HCEC 1CT (cell line): Measurements from ENCODE around the gene NECTIN4.
"Not testable (repeated sequence)": the region's sequence is repeated elsewhere in the genome, so short reads cannot be mapped to it uniquely, and the experiment has no call there.

Source experiments
- DNase-seq: peaks from one replicate; pipeline ENCODE4 v3.0.0-alpha.2; 2017

NECTIN4 gene

DNA sequence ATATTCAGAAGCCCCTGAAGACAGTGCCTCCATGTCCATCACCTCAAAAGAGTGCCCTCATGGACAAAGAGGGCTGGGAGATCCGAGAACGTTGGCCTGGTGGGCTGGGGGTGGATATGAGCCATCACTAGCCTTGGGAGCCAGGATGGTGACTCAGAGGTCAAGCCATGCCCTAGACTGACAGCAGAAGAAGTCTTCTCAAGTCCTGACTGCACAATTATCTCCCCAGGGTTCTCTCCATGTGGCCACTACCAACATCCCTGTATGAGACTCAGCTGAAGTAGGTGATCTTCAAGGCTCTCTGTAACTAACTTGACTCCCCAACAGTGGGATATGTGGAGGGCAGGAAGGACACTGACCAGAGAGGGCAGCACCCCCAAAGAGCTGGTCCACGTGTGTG lies 36.5 kb downstream of the NECTIN4 start:
- DNase-seq, result peak; percentile 19

DNA sequence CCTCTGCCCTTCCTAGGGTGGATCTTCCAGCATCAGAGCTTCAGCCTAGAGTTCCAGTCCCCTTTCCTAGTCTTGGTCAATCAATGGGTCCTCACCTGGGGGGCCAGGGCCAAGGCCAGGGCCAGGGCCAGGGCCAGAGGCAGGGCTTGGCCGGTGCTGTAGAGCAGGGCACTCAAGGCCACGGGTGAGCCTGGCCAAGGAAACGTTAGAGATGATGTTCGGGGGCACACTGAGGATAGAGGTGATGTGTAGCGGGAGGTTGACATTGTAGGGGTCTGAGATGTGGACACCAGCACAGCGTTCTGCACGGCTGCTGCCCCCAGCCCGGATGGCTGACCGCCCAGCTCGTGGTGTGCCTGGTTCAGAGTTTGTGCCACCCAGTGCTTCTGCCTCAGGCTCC lies 38.1 kb downstream of the NECTIN4 start:
- DNase-seq, result no peak

DNA sequence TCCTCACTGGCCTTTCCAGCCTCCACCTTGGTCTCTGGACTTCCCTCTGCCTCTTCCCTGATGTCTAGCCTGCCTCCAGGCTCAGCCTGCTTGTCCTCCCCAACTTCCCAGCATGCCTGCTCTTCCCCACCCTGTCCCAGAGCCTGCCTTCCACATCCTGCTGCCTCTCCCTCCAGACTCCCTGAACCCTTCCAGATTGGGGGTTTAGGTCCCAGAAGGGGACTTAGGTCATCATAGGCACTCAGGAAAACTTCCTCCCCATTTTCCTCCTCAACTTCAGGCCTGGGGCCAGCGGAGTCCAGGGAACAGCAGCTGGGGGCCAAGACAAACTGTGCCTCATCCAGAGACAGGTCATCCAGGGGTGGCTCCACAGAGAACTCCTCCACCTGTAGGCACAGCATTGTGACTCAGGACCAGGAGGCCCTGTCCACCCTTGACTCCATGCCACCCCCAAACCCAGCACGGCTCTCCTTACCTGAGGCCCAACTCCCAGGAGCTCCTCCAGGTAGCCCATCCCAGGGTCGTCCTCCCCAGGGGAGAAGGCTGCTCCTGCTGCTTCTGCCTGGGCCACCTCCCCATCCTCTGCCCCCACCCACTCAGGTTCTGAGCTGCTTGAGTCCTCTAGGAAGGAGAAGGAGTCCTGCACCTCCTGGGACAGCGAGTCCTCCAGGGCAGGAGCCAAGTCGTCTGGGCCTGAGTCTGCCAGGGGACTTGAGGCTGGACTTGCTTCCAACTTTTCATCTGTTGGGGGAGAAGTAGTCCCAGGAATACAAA lies 40.2 kb downstream of the NECTIN4 start:
- no peak for DNase-seq

DNA sequence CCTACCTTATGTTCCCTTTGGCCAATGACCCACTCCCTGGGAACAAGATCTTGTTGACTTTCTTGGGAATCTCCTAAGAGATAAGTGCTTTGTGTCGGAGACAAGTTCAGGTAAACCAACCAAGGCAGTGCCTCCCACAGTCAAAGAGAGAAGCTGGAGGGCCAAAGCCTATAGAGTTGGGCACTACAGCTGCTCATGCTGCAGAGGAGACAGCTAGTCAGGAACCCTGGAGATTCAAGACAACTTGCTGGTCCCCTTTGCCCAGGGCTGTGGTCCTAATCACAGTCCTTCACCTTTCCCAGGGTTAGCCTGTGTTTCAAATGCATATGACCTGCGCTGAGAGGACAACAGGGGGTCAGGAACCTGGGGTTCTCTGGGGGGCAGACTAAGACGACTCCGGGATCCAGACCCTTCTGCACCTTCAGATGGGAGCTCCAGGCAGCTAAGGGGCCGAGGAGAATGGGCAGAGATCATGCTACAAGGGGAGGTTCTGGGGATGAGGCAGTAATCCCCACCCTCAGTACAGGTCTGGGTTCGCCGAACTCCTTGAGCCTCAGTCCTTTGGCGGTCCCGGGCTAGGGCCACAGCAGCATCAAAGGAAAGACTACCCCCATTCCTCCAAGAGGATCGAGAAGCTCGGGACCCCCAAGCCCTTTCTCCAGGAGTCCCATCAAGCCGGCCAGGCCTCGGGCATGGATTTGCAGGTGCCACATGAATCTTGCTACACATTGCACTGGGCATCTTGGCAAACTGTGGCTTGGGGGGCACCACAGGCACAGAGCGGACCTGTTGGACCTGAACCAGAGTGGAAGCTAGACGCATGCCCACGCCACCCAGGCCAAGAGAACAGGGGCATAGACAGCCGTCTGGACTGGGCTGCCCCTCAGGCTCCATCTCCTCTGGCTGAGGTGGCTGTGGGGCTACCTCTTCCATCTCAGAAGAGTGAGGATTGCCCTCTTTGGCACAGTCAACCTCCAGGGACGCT lies 41.6 kb downstream of the NECTIN4 start:
- DNase-seq, result no peak

DNA sequence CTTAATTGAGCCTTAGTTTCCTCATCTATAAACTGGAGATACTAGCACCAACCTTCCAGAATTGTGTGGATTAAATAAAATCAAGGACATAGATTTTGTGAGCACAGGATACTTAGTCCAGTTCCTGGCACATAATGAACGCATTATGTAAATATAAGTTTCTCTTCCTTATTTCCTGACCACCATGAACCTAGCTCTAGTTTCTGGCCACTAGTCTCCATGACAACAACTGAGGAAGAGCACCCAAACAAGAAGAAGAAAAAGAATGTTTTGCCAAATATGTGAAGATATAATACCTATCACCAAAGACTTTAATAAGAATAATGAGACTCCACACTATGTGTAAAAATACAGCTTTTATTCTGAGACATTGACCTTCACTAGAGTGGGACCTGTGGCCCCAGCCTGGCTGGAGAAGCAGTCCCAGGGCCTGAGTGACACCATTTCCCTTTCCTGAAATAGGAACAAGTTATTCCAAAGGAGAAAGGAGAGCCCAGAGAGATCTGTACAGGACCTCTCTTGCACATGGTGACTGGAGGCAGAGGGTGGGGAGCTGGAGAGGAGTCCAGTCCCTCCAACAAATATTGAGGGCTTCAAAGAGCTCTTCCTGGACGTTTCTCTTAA lies 42.6 kb downstream of the NECTIN4 start:
- DNase-seq, result no peak

DNA sequence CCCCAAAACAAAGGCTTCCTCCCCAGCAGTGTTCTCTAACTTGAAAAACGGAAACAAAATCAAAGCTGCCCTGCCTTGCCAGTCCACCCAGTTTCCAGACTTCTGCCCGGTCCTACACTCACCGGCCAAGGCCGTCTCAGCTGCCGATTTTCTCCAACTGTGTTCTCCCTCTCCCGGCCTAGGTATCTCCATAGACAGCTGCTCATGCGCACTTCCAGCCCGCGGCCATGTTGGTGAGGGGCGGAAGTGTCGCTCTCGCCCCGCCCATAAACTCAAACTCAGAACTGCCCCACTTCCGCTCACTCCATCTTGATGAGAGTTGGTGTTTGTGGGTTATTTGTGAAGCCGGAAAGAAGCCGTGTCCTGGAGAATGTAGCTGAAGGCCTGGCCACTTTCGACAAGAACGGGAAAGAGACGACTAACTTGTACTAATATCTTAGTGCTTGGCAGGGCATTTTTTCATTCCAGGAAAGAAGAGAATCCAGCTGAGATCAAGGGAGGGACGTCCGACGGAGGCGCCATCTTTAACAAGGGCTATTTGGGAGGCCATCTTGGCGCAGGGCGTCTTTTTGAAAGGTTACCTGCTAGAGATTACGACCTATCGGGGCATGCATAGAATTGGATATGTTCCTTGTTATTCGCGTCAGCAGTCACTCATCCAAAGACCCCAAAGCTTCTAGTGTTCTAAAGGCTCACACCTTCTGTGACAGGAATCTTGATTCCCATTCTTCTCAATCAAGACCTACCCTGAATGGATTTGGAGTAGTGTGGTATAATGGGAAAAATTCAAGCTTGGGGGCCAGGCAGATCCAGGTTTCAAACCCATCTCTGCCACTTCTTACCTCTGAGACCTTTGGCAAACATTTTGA lies 43.4 kb downstream of the NECTIN4 start, which contains the start of gene USF1:
Gene USF1, minus strand, starts transcription at position 242 of the 869 bp plus-strand sequence. CDS start 2,702 bp downstream, outside the sequence.
- peak; percentile 95 for DNase-seq

DNA sequence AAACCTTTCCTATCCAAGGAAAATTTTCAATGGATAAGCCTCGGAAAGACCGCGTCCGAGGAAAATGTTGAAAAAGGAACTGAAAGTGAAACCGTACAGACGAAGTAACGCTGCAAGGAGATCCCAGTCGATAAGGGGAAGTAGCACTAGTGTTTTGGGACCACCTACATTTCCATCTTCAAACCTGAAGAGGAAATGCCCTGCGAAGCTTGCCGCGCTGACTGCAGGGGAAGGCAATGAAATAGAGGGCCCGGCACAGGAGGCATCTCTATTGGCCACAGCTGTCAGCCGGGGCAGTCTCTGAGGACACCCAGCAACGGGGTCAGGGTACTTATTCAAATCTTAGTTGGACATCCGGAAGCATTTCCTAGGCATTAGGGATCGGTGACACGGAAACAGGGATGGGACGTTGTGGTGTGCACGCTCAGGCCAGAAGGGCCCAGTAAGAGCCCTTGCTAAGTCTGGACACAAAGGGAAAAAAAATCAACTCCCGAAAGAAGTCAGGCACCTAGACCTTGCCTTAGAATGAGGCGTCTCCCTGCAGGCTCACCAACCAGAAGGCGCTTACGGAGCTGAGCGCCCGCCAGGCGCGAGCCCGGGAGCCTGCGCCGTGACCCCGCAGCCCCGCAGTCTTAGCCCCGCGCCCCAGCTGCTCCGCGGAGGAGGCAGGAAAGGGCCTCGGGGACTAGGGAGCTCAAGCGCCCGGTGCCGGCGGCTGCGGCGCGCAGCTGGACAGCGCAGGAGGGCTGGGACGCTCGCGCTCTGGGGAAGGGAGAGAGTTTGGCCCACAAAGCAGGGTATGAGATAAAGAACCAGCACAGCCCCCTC lies 44.2 kb downstream of the NECTIN4 start:
- DNase-seq, result peak; percentile 68

DNA sequence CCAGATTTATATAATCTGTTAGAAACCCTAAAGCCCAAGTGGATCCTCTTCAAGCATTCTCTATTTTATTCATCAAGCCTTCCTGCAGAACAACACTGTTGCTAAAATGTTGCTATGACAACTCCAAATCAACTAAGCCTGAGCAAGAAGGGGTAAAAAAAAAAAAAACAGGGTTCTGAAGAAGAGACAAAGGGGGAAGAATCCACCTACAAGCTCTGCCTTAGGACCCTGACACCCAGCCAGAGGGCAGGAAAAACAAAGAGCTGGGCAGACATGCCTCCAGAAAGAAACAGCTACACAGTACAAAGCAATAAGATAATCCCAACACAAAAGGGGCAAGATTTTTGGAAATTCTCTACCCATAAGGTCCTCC lies 44.8 kb downstream of the NECTIN4 start:
- DNase-seq, result no peak

DNA sequence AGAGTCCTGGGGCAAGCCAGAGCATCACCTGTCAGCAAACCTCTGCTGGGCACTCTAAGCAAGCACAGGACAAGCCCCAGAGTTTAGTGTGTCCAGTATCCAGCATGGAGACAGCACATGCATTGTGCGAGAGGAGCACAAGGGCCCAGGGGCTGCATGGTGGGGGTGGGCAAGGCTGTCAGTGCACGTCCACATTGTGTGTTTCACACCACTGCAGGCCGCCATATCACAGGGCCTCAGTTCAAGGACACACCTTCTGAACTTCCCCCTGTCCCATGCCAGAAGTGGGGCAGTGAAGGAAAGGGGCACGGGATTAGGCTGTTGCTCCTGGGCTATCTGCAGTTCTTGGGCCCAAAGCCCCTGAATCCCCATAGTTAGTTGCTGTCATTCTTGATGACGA lies 49.8 kb downstream of the NECTIN4 start:
- no peak for DNase-seq

DNA sequence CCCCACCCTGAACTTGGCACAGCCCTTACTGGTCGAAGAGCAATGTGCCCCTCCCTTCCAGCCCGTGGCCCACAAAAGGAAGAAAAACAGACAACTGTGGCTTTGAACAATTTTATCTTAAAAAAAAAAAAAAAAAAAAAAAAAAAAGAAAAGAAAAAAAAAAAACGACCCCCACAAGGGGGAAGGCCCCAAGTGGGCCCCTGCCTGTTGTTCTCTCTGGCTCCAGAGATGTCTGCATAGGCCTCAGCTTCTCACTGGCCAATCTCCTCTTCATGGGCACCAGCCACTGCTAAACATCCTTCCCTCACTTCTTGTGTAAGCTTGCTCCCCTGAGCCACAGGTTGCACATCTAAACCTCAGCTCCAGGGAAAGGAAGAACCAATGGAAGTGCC lies 50.2 kb downstream of the NECTIN4 start:
- no peak for DNase-seq

DNA sequence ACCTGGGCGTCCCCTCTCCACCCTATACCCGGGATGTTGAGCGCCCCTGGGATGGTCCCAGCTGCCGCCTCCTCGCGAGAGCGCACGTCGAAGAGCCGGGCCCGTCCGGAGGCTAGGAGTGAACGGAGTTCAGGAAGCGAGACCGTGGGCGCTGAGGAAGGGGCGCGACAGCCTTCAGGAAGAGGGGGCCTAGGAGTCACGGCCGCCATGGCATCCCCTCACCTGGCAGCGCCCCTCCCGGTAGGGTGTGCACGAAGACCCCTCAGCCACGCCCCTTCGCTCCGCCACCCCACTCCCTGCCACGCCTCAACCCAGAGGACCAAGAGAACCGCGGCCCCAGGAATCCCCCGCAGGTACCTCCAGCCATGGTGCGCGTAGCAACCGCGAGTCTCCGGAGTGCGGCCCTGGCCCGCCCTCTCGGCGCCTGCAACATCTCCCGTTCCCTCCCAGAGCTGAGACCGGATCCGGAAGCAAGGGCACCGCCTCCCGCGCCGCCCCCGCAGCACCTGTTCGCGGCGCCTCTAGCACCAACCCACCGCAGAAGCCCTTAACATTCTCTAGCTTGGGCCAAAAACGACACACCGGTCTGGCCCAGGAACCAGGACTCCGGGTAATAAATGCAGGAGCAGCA lies 50.7 kb downstream of the NECTIN4 start, which contains the start of gene TSTD1:
Gene TSTD1, minus strand, starts transcription at position 442 of the 631 bp plus-strand sequence. Its CDS starts 75 bp downstream, at position 367.
- no peak for DNase-seq

DNA sequence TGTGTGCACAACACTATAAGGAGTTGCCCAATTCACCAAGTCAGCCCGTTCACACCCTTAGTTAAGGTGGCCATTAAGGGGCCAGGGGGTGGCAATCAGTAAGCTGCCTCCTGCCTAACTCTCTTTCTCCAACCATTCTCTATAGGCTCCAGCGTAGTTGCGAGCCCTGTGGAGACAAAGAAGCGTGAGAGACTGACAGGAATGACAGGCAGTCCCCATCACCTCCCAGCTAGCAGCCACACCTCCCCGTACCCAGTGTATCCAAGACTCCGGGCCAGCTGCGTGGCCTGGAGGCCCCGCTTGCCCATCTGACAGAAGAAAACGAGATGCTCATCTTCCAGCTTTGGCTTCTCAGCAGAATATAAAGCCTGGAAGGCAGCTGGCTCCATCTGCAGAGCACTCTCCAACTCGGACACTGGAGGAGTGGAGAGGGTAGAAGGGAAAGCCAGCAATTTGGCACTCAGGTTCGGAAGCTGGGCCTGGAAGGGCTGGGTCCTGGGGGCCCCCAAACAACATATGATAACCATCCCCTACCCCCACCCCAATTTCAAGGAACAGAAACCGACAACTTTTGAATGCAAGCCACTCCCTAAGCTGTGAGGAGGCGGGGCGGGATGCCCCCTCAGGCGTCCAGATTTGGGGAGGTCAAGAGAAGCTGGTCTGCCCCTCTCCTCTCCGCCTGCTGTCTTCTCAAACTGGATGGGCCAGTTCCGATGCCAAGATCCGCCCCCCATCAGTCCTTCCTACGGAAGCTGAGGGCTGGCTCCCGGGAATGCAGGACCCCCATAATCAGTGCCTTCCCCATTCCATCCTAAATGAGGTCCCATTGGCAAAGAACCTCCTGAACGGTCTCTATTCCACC lies 51.5 kb downstream of the NECTIN4 start:
- DNase-seq, result no peak

DNA sequence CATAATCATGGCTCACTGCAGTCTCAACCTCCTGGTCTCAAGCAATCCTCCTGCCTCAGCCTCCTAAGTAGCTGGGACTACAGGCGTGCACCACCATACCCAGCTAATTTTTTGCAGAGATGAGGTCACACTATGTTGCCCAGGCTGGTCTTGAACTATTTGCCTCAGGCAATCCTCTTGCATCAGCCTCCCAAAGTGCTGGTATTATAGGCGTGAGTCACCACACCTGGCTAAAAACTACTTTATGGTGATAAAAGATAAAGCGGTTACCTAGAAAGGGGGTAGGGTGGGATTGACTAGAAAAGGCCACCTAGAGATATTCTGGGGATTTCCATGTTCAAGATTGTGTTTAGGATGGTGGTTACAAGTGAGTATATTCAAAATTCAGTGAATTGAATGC lies 55.6 kb downstream of the NECTIN4 start:
- DNase-seq, result no peak

DNA sequence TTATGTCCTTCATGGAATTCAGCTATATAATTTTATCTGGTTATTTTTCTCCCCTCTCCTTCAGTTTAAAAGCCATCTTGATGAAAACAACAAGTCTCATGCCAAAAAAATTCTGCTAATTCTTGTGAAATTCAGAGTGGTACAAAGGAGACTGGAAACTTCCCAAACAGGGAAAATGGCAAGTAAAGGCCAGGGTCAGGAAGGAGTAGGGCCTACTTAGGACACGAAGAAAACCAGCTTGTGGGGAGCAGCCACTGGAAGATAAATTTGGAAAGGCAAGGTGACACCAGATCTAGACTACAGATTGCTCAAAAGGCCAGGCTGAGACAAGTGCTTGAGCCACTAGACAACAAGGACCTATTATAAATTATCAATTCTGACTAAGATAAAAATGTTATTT lies 56.9 kb downstream of the NECTIN4 start:
- DNase-seq, result no peak

DNA sequence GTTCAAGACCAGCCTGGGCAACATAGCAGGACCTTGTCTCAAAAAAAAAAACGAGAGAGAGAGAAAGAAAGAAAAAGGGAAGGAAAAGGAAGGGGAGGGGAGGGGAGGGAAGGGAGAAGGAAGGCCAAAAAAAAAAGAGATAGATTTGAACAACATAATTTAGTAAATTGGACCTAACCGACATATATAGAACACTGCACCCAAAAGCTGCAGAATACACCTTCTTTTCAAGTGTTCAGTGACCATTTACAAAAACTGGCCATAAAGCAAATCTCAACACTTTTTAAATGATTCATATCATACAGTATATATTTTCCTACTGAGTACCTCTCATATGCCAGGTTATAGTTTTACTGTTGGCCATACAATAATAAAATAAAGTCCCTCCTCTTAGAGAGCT lies 57.5 kb downstream of the NECTIN4 start:
- DNase-seq, result no peak

DNA sequence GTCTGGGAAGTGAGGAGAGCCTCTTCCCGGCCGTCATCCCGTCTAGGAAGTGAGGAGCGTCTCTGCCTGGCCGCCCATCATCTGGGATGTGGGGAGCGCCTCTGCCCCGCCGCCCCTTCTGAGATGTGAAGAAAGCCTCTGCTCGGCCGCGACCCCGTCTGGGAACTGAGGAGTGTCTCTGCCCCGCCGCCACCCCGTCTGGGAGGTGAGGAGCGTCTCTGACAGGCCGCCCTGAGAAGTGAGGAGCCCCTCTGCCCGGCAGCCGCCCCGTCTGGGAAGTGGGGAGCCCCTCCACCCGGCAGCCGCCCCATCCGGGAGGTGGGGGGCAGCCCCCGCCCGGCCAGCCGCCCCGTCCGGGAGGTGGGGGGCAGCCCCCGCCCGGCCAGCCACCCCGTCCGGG lies 59.9 kb downstream of the NECTIN4 start:
- not testable (repeated sequence) for DNase-seq

DNA sequence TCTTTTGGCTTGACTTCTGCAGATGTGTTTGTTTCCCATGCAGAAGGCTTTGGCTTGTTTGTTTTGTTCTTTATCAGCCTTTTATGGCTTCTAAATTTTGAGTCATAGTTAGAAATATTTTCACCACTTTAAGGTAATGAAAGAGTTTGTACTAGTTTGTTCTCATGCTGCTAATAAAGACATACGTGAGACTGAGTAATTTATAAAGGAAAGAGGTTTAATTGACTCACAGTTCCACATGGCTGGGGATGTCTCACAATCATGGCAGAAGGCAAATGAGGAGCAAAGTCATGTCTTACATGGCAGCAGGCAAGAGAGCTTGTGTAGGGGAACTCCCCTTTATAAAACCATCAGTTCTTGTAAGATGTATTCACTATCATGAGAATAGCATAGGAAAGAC lies 62.4 kb downstream of the NECTIN4 start:
- not testable (repeated sequence) for DNase-seq

DNA sequence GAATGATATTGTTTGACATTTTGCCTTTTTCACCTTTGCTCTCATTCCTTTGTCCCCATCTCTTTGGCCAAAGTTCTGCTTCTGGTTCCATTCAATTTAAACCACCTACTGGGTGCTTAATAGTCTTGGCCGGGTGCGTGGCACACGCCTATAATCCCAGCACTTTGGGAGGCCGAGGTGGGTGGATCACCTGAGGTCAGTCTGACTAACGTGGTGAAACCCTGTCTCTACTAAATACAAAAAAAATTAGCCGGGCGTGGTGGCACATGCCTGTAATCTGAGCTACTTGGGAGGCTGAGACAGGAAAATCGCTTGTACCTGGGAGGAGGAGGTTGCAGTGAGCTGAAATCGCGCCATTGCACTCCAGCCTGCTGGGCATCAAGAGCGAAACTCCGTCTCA lies 66.9 kb downstream of the NECTIN4 start:
- DNase-seq, result not testable (repeated sequence)

DNA sequence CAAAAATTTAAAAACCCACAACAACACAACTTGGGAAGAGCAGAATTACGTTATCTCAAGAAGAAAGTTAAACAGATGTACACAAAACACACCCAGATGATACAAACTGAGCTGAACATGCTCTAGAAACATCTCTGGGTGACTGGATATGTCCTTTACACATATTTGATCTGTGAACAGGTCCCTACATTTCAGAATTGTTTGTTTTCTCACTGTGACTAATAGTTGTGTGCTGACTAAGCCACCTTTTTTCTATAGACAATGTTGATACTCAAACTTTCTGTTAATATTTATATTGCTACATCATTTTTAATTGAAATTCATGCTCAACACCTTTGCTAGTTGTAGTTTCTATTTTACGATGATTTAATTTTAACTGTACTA lies 67.4 kb downstream of the NECTIN4 start:
- DNase-seq, result peak; percentile 37
